ENCODE results near the gene MAB21L2.

DNA sequence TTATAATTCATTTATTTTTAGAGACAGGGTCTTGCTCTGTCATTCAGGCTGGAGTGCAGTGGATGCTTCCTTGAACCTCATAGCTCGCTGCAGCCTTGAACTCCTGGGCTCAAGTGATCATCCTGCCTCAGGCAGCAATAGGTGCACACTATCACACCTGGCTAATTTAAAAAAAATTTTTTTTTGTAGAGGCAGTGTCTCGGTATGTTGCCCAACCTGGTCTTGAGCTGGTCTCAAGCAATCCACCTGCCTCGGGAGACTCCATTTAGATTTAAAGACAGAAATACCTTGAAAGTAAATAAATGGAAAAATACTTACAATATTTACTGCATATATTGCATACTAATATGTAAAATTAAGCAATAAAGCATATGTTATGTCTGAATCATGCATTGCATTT, 40.3 kb upstream of the MAB21L2 start:
- TF ChIP-seq GTF2F1 (IDR thresholded peaks at IDR 0.05; ENCODE audit: borderline replicate concordance, low read depth, low read length): no peak
- TF ChIP-seq, protein P1, sequence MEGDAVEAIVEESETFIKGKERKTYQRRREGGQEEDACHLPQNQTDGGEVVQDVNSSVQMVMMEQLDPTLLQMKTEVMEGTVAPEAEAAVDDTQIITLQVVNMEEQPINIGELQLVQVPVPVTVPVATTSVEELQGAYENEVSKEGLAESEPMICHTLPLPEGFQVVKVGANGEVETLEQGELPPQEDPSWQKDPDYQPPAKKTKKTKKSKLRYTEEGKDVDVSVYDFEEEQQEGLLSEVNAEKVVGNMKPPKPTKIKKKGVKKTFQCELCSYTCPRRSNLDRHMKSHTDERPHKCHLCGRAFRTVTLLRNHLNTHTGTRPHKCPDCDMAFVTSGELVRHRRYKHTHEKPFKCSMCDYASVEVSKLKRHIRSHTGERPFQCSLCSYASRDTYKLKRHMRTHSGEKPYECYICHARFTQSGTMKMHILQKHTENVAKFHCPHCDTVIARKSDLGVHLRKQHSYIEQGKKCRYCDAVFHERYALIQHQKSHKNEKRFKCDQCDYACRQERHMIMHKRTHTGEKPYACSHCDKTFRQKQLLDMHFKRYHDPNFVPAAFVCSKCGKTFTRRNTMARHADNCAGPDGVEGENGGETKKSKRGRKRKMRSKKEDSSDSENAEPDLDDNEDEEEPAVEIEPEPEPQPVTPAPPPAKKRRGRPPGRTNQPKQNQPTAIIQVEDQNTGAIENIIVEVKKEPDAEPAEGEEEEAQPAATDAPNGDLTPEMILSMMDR (IDR thresholded peaks at IDR 0.05; ENCODE audit: control extremely low read depth in 1 of 3, insufficient read depth in 1 of 3, low read depth in 1 of 3, low read length in 3 of 3): no peak
- no peak for TF ChIP-seq JUN (IDR thresholded peaks at IDR 0.05; ENCODE audit: low read depth, low read length)
- no peak for TF ChIP-seq POLR2A (IDR thresholded peaks at IDR 0.05; ENCODE audit: control extremely low read depth in 1 of 2, low read depth in 2 of 2, low read length in 2 of 2)
- TF ChIP-seq GABPA (IDR thresholded peaks at IDR 0.05; ENCODE audit: borderline replicate concordance, insufficient read depth, low read length): no peak
